Measurements from ENCODE around the gene MYO1E.

The MYO1E gene

DNA sequence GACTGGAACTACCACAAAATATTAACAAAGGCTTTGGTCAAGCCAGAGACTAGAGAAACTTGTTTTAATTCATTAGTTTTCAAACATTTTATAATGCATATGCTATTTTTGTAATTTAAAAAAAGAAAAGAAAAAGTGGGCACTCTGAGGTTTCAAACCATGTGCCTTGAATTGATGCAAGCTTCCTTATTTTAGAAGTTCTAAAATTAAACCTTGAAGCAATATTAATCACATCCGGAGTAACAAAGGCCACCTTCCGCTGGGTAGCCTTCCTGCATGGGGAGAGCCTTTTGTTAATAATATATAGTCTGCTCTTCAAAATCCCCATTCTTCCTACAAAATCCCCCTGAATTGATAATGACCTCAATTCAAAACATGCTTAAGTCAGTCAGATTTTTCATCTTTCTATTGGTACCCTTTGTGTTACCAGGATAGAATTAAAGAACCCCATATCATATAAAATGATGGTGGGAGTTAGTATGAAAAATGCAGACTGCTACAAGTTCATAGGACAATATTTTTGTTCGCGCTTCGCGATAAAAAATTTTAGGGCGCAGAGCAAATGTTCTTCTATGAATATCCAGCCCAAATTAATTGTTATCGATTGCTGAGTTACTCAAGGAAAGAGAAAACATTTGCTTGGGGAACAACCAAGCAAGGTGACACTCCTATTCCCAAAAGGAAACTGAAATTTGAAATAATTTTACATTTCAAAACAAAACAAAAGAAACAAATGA, 135.4 kb downstream of the MYO1E start:
- DNase-seq (ENCODE audit: insufficient read length, low spot score) (no peak), FAIRE-seq (peak; percentile 9)
- TF ChIP-seq SPI1 (IDR thresholded peaks at IDR 0.05; ENCODE audit: low read depth, low read length) (no peak), POLR2AphosphoS5 (IDR thresholded peaks at IDR 0.05; ENCODE audit: low read depth, low read length) (no peak), POU2F2 (IDR thresholded peaks at IDR 0.05; ENCODE audit: low read depth, low read length) (no peak), TAF1 (IDR thresholded peaks at IDR 0.05; ENCODE audit: low read depth, low read length) (no peak), PAX5 (IDR thresholded peaks at IDR 0.05; ENCODE audit: insufficient read depth, low read length, severe bottlenecking) (no peak)

GRCh38 chr15:59236394-59236793, 136.3 kb downstream of the MYO1E start:
- FAIRE-seq (no peak), DNase-seq (ENCODE audit: insufficient read length, low spot score) (no peak)
- TF ChIP-seq POLR2AphosphoS5 (IDR thresholded peaks at IDR 0.05; ENCODE audit: low read depth, low read length) (no peak), PAX5 (IDR thresholded peaks at IDR 0.05; ENCODE audit: insufficient read depth, low read length, severe bottlenecking) (no peak), POU2F2 (IDR thresholded peaks at IDR 0.05; ENCODE audit: low read depth, low read length) (no peak), POLR2A (IDR thresholded peaks at IDR 0.05; ENCODE audit: low read depth, low read length) (no peak), SPI1 (IDR thresholded peaks at IDR 0.05; ENCODE audit: low read depth, low read length) (no peak), TAF1 (IDR thresholded peaks at IDR 0.05; ENCODE audit: low read depth, low read length) (no peak)

DNA sequence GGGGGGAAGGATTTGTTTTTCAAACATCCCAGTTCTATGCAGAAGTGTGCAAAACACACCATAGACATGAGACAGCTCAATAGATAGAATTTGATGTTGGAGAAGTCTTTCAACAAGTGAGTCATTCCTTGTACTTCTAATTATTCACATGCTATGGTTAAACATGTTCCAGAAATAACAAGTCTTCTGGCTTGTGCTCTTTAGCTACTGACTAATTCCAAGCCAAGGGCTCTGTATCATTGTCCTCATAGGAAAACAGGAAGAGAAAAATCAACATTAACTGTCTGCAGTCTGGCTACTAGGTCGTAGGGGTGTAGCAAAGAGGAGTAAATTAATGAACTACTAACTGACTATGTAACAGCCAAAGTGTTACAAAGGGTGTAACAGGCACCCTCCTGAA, 140.2 kb downstream of the MYO1E start:
- no peak for TF ChIP-seq POLR2A (IDR thresholded peaks at IDR 0.05; ENCODE audit: low read depth, low read length)
- no peak for TF ChIP-seq TAF1 (IDR thresholded peaks at IDR 0.05; ENCODE audit: low read depth, low read length)
- no peak for TF ChIP-seq POU2F2 (IDR thresholded peaks at IDR 0.05; ENCODE audit: low read depth, low read length)
- no peak for TF ChIP-seq PAX5 (IDR thresholded peaks at IDR 0.05; ENCODE audit: insufficient read depth, low read length, severe bottlenecking)
- TF ChIP-seq POLR2AphosphoS5 (IDR thresholded peaks at IDR 0.05; ENCODE audit: low read depth, low read length): no peak
- TF ChIP-seq SPI1 (IDR thresholded peaks at IDR 0.05; ENCODE audit: low read depth, low read length): no peak
- no peak for FAIRE-seq
- DNase-seq (ENCODE audit: insufficient read length, low spot score): no peak

GRCh38 chr15:59230531-59231055, 142.1 kb downstream of the MYO1E start:
- TF ChIP-seq POLR2A (IDR thresholded peaks at IDR 0.05; ENCODE audit: low read depth, low read length) (no peak), POU2F2 (IDR thresholded peaks at IDR 0.05; ENCODE audit: low read depth, low read length) (no peak), PAX5 (IDR thresholded peaks at IDR 0.05; ENCODE audit: insufficient read depth, low read length, severe bottlenecking) (no peak), SPI1 (IDR thresholded peaks at IDR 0.05; ENCODE audit: low read depth, low read length) (no peak), POLR2AphosphoS5 (IDR thresholded peaks at IDR 0.05; ENCODE audit: low read depth, low read length) (no peak), TAF1 (IDR thresholded peaks at IDR 0.05; ENCODE audit: low read depth, low read length) (no peak)
- DNase-seq (ENCODE audit: insufficient read length, low spot score): no peak
- FAIRE-seq: no peak

DNA sequence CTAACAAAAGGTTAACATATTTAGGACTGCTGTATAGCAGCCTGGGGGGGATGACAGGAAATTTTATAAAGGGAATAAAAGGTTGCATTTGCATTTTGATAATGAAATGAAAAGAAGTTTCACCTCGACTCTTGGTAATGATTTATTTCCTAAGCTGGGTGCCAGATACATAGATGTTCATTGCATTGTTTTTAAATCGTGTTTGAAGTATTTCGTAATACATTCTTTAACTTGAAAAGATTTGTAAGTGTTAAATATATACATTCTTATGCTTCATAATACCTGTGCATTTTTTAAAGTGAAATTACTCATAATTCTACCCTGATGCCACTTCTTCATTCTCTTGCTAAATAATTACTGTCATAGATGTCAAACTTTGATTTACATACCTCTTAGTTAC, 143.2 kb downstream of the MYO1E start:
- TF ChIP-seq PAX5 (IDR thresholded peaks at IDR 0.05; ENCODE audit: insufficient read depth, low read length, severe bottlenecking): no peak
- no peak for TF ChIP-seq SPI1 (IDR thresholded peaks at IDR 0.05; ENCODE audit: low read depth, low read length)
- TF ChIP-seq POLR2A (IDR thresholded peaks at IDR 0.05; ENCODE audit: low read depth, low read length): no peak
- TF ChIP-seq POU2F2 (IDR thresholded peaks at IDR 0.05; ENCODE audit: low read depth, low read length): no peak
- no peak for TF ChIP-seq TAF1 (IDR thresholded peaks at IDR 0.05; ENCODE audit: low read depth, low read length)
- no peak for TF ChIP-seq POLR2AphosphoS5 (IDR thresholded peaks at IDR 0.05; ENCODE audit: low read depth, low read length)
- FAIRE-seq (no peak), DNase-seq (ENCODE audit: insufficient read length, low spot score) (no peak)

DNA sequence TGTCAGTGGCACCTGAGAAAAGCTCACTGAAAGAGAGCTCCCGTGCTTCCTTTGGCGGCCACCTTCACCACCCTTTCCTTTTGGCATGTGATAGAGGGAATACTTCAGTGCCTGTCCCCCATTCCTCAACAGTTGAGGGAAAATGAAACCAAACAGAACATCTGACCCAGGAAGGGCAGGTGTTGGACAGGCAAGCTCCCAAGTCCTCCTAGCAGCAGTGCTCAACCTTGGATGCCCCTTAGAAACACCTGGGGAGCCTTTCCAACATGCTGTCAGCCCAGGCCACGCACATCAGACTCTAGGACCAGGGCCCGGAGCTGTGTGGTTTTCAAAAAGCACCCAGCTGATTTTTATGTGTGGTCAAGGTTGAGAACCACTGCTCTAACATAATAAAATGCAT, 143.7 kb downstream of the MYO1E start:
- TF ChIP-seq POLR2A (IDR thresholded peaks at IDR 0.05; ENCODE audit: low read depth, low read length): no peak
- TF ChIP-seq POU2F2 (IDR thresholded peaks at IDR 0.05; ENCODE audit: low read depth, low read length): no peak
- no peak for TF ChIP-seq TAF1 (IDR thresholded peaks at IDR 0.05; ENCODE audit: low read depth, low read length)
- no peak for TF ChIP-seq SPI1 (IDR thresholded peaks at IDR 0.05; ENCODE audit: low read depth, low read length)
- TF ChIP-seq POLR2AphosphoS5 (IDR thresholded peaks at IDR 0.05; ENCODE audit: low read depth, low read length): no peak
- no peak for TF ChIP-seq PAX5 (IDR thresholded peaks at IDR 0.05; ENCODE audit: insufficient read depth, low read length, severe bottlenecking)
- no peak for DNase-seq (ENCODE audit: insufficient read length, low spot score)
- no peak for FAIRE-seq

DNA sequence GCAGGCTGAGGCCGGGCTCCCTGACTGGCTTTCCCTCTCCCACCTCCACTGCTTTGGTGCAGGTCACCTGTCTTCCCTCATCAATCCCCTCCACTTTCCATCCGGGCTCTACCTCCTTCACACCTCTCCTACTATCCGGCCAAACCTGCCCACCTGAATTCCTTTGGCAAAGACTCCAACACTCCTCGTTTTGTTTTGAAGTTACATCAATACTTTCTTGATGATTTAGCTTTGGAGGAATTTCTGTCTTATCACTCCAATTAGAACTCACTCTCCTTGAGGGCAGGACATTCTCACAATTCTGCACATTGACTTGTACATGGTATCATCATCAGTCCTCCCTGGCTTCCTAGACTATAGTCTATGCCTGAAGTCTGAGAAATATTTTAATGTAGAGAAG, 145.7 kb downstream of the MYO1E start:
- peak; percentile 9 for FAIRE-seq
- TF ChIP-seq PAX5 (IDR thresholded peaks at IDR 0.05; ENCODE audit: insufficient read depth, low read length, severe bottlenecking) (no peak), POLR2A (IDR thresholded peaks at IDR 0.05; ENCODE audit: low read depth, low read length) (no peak), TAF1 (IDR thresholded peaks at IDR 0.05; ENCODE audit: low read depth, low read length) (no peak), POU2F2 (IDR thresholded peaks at IDR 0.05; ENCODE audit: low read depth, low read length) (no peak), SPI1 (IDR thresholded peaks at IDR 0.05; ENCODE audit: low read depth, low read length) (no peak), POLR2AphosphoS5 (IDR thresholded peaks at IDR 0.05; ENCODE audit: low read depth, low read length) (no peak)
- no peak for DNase-seq (ENCODE audit: insufficient read length, low spot score)

GRCh38 chr15:59224474-59224873, 148.2 kb downstream of the MYO1E start:
- TF ChIP-seq TAF1 (IDR thresholded peaks at IDR 0.05; ENCODE audit: low read depth, low read length) (no peak), SPI1 (IDR thresholded peaks at IDR 0.05; ENCODE audit: low read depth, low read length) (no peak), POLR2A (IDR thresholded peaks at IDR 0.05; ENCODE audit: low read depth, low read length) (no peak; the same call in 1 of the 2 replicates), POU2F2 (IDR thresholded peaks at IDR 0.05; ENCODE audit: low read depth, low read length) (no peak), POLR2AphosphoS5 (IDR thresholded peaks at IDR 0.05; ENCODE audit: low read depth, low read length) (no peak; the same call in 1 of the 2 replicates), PAX5 (IDR thresholded peaks at IDR 0.05; ENCODE audit: insufficient read depth, low read length, severe bottlenecking) (no peak)
- FAIRE-seq (no peak), DNase-seq (ENCODE audit: insufficient read length, low spot score) (no peak)

DNA sequence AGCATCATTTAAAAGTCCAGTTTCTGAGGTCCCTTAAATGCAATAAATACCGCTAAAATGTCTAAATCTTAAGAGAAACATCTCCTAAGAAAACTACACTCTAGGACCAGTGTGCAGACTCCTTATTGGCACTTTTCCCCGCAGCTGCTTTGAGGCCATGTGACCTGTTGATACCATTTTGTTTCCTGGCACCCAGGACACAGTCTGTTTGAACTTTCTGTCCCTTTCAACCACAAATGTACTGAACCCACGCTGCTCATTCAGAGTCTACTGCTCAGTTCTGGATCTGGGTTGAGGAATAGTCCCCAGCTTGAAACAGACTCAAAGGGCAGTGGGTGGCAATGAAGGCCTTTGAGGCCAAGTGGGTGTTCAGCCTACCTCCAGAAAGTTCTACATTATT, 148.9 kb downstream of the MYO1E start:
- FAIRE-seq: no peak
- no peak for TF ChIP-seq TAF1 (IDR thresholded peaks at IDR 0.05; ENCODE audit: low read depth, low read length)
- TF ChIP-seq POLR2AphosphoS5 (IDR thresholded peaks at IDR 0.05; ENCODE audit: low read depth, low read length): no peak
- no peak for DNase-seq (ENCODE audit: insufficient read length, low spot score)
